ENCODE data around the gene MMP11.

Gene MMP11

DNA sequence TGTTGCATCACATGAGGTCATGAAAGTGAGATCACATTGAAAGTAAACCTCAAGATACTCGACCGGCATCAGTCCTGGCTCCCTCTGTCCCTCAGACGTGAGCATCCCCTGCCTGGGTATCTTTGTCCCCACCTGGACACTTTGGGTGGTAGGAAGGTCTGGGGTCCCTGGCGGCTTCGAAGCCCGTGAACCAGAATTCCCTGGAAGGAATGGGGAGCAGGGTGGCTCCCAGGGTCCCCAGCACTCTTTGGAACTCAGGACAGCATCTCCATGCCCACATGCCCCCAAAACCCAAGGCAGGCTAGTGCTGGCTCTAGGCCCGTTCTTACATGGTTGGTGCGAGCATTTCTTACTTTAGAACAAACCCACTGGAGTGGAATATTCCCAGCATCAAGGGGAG is 58.6 kb downstream of the MMP11 start:
- no peak for DNase-seq (ENCODE audit: low read depth)

DNA sequence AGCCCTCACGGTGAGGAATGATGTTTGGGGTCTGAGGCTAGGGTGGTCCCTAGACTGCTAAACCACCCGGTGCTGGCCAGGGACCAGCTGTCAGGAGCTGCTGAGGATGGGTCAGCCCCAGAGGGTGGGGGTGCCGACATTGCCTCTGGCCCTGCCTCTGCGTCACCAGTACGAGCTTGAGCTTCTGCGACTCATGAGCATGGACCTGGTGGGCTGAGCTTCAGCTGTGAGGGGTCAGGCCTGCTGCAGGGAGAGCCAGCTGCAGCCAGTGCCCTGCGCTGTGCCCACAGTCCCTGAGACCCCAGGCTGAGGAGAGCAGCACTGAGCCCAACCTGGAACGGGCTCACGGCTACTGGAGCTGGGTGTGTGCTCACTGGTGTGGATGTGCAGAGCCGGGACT is 59.1 kb downstream of the MMP11 start:
- DNase-seq (ENCODE audit: low read depth) = no peak

DNA sequence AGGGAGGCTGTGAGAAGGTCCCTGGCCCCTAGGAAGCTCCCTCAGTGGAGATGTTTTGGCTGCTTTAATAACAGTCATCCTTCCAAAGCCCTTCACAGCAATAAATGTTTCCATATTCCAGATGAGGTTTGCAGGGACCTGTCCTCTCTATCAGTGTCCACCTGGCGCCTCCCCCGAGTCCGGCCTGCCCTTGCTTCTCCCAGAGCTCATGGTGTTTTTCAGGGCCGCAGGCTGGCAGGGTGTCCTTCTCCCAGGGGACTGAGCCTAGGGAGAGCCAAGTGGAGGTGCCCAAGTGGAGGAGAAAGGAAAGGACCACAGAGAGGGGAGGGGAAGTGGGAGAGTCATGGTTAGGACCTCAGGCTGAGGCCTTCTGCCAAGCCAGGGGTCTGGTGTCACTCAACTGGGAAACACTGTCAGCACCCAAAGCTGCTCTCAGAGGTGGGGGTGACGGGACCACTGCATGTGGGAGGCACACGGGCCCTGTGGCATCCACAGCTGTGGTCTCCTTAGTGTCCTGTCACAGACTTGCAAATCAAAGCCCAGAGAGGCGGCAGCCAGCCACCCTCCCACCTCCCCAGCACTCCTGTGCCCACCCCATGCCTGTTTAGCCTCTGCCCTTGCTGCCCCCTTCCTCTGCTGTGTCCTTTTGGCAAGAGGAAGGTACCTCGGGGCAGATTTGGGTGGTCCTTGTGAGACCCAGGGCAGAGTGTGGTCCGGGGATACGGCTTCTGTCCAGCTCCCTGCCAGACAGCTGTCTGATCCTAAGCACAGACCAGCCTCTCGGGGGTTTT is 59.8 kb downstream of the MMP11 start:
- no peak for DNase-seq (ENCODE audit: low read depth)

DNA sequence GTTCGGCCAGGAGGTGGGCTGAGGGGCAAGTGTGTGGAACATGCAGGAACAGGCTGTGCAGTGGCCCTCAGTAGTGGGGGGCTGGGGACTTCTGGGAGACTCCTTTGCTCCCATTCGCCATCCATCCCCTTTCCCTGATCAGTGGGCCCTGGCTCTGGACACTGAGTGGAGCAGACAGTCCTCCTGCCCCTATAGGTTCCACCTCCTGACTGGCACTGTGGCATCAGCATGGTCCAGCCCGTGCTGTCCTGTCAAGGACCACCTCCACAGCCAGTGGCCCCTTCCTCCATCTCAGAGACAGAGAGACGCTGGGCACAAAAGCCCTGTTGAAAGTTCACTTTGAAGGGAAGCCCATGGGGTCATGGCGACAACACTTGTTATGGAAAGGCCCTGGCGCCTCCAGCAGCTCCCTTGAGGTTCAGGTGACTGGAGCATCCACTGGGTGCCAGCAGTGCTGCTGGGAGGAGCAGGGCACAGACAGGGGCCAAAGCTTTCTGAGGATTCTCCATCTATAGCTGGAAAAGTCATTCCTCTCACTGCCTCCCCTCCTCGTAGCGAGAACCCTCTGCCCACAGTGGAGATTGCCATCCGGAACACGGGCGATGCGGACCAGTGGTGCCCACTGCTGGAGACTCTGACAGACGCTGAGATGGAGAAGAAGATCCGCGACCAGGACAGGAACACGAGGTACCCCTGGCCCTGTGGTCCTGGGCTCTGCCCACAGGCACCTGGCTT is 60.5 kb downstream of the MMP11 start:
- no peak for DNase-seq (ENCODE audit: low read depth)

Data from activated T-cell treated with anti-CD3 and anti-CD28 coated beads for 1 hour (primary cell).